Parathyroid adenoma (tissue), 2 donors: ENCODE measurements around the gene ZIC4.

Source experiments
- H2AFZ ChIP-seq: fragments of 300-600 bp; sonication (generic); one replicate; pipeline ENCODE4 v1.7.0; 2017; ENCODE audit warnings: antibody characterized with exemption, mild to moderate bottlenecking
- H3K27ac ChIP-seq: fragments of 300-600 bp; sonication (generic); one replicate; pipeline ENCODE4 v1.7.0; 2017
- H3K27me3 ChIP-seq: fragments of 300-600 bp; sonication (generic); one replicate; pipeline ENCODE4 v1.7.0; 2017; ENCODE audit warnings: low read length; ENCODE audit not compliant: control insufficient read depth, insufficient read depth
- H3K36me3 ChIP-seq: fragments of 300-600 bp; sonication (generic); one replicate; pipeline ENCODE4 v1.7.0; 2017; ENCODE audit warnings: low read length; ENCODE audit not compliant: control insufficient read depth, insufficient read depth
- H3K4me1 ChIP-seq: fragments of 300-600 bp; sonication (generic); one replicate; pipeline ENCODE4 v1.7.0; 2017; ENCODE audit warnings: control low read depth
- H3K4me2 ChIP-seq: fragments of 300-600 bp; sonication (generic); one replicate; pipeline ENCODE4 v1.7.0; 2017; ENCODE audit warnings: low read length
- H3K4me3 ChIP-seq: fragments of 300-600 bp; sonication (generic); one replicate; pipeline ENCODE4 v1.7.0; 2017; ENCODE audit warnings: low read depth, low read length
- H3K79me2 ChIP-seq: fragments of 300-600 bp; sonication (generic); one replicate; pipeline ENCODE4 v1.7.0; 2017; ENCODE audit warnings: control low read depth
- H3K9ac ChIP-seq: fragments of 300-600 bp; sonication (generic); one replicate; pipeline ENCODE4 v1.7.0; 2017; ENCODE audit warnings: mild to moderate bottlenecking
- H3K9me3 ChIP-seq: fragments of 300-600 bp; sonication (generic); one replicate; pipeline ENCODE4 v1.7.0; 2017; ENCODE audit warnings: low read length; ENCODE audit not compliant: control insufficient read depth
- TF ChIP-seq, protein P1 (sequence below): fragments of 300-600 bp; sonication (generic); IDR thresholded peaks from one replicate; pipeline ENCODE4 v1.7.0; 2017; ENCODE audit warnings: antibody characterized with exemption, mild to moderate bottlenecking
- donor health status: primary hyperparathyroidism.

ZIC4 gene

DNA sequence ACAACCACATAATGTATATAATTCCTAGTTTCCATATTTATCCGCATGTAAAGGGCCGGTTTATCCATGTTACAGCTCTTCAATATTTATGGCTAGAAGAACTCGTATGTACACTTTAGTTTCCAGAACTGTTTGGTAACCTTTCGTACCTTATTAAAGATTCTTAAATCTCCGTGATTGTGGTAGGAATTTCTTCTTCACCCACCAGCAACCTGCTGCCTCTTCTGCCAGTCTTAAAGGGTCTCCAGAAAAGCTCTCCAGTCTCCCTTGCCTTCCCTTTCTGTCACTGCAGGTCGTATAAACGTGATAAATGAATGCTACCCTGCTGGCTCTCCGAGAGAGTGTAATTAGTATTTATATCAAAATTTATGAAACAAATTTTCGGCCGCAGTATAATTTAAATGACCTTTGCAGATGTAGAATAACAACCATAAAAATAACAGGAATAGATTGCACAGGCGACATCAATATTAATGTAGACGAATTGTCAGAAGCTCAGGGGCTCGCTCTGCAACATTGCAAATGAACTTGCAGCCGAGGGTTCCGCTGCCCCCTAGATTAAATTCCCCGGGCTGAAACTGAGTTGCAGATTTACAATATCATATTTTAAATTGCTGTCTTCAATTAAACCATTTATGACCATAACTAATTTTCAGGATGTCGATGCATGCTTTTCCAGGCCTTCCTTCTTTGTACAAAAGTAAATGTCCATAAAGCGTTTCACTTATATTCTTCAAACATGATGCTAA, 8.2 kb upstream of the ZIC4 start:
- Histone ChIP-seq H3K4me1 (no peaks in the 10 kb centered on the region), H3K9ac (no peak overlapping the region), H3K27me3 (peaks cover 13% of the 10 kb centered on the region), H2AFZ (no peak overlapping the region), H3K36me3 (no peaks in the 10 kb centered on the region), H3K4me3 (no peak overlapping the region), H3K4me2 (no peak overlapping the region), H3K79me2 (no peaks in the 10 kb centered on the region), H3K27ac (no peak overlapping the region), H3K9me3 (no peaks in the 10 kb centered on the region)
- TF ChIP-seq, protein P1, sequence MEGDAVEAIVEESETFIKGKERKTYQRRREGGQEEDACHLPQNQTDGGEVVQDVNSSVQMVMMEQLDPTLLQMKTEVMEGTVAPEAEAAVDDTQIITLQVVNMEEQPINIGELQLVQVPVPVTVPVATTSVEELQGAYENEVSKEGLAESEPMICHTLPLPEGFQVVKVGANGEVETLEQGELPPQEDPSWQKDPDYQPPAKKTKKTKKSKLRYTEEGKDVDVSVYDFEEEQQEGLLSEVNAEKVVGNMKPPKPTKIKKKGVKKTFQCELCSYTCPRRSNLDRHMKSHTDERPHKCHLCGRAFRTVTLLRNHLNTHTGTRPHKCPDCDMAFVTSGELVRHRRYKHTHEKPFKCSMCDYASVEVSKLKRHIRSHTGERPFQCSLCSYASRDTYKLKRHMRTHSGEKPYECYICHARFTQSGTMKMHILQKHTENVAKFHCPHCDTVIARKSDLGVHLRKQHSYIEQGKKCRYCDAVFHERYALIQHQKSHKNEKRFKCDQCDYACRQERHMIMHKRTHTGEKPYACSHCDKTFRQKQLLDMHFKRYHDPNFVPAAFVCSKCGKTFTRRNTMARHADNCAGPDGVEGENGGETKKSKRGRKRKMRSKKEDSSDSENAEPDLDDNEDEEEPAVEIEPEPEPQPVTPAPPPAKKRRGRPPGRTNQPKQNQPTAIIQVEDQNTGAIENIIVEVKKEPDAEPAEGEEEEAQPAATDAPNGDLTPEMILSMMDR, result no peak

GRCh38 chr3:147413686-147414389, 7.5 kb upstream of the ZIC4 start:
- Histone ChIP-seq H3K4me1 (no peaks in the 10 kb centered on the region), H3K36me3 (no peaks in the 10 kb centered on the region), H3K4me2 (no peak overlapping the region), H2AFZ (no peak overlapping the region), H3K27ac (no peak overlapping the region), H3K4me3 (no peak overlapping the region), H3K9ac (no peak overlapping the region), H3K27me3 (peaks cover 13% of the 10 kb centered on the region), H3K79me2 (no peaks in the 10 kb centered on the region), H3K9me3 (no peaks in the 10 kb centered on the region)
- TF ChIP-seq, protein P1, result no peak

- Histone ChIP-seq H3K27ac (no peak overlapping the region), H3K4me2 (no peak overlapping the region), H3K9me3 (no peaks in the 10 kb centered on the region), H3K4me1 (no peaks in the 10 kb centered on the region), H3K36me3 (no peaks in the 10 kb centered on the region), H3K79me2 (no peaks in the 10 kb centered on the region), H3K27me3 (peaks cover 18% of the 10 kb centered on the region), H3K4me3 (no peak overlapping the region), H2AFZ (no peak overlapping the region), H3K9ac (no peak overlapping the region)
- TF ChIP-seq, protein P1, result no peak
Observed at GRCh38 chr3:147412917-147413685, 6.8 kb upstream of the ZIC4 start.

DNA sequence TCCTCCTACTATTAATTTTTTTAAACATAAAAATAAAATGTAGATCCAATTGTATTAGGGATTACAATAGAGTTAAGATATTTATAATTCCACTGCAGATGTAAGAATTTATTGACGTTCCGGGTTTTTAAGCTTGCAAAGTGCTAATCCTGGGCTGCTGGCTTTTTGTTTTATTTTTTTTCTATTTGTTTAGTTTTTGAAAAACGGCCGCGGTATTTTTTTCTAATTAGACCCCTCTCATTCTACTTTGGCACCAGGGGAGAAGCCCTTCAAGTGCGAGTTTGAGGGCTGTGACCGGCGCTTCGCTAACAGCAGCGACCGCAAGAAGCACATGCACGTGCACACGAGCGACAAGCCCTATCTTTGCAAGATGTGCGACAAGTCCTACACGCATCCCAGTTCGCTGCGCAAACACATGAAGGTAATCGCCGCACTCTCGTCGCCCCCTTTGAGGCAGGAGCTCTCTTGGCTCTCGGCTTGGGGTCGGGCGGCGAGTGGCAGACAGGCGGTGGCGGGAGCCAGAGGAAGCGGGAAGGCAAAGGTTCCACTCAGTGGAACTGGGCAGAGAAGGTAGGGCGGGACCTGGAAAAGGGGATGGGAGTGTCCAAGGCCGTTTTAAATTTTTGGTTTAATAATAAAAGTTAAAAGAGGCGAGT, 6.0 kb upstream of the ZIC4 start:
- Histone ChIP-seq H3K4me2 (no peak overlapping the region), H2AFZ (no peak overlapping the region), H3K27me3 (peaks cover 23% of the 10 kb centered on the region), H3K4me1 (no peaks in the 10 kb centered on the region), H3K27ac (no peak overlapping the region), H3K79me2 (no peaks in the 10 kb centered on the region), H3K36me3 (no peaks in the 10 kb centered on the region), H3K9me3 (no peaks in the 10 kb centered on the region), H3K4me3 (no peak overlapping the region), H3K9ac (no peak overlapping the region)
- TF ChIP-seq, protein P1, result no peak
